SK-N-SH (cell line): ENCODE results near the gene KRT81. TPM values are rescaled to one million over a fixed set of nuclear protein-coding genes. Genes with fewer than 3 reads are reported as not detected.
A peak's percentile ranks its signal among the peaks of the same experiment; 100 is the strongest.

Experiments used
- CTCF ChIA-PET: fragments of 300-600, 350-600 bp; formaldehyde crosslinking; extraction: SDS; loops from one replicate; lab custom pipeline; 2021; lab: Yijun Ruan, JAX
- POLR2A ChIA-PET: fragments of 350-600 bp; sonication (Branson Sonifier 250); formaldehyde crosslinking; extraction: SDS; loops from one replicate; lab custom pipeline; 2020; ENCODE audit warnings: antibody characterized with exemption, inconsistent platforms; lab: Yijun Ruan, JAX
- DNase-seq: peaks from one replicate; pipeline ENCODE4 v3.0.0; 2012
- H2AFZ ChIP-seq: fragments of 200-600 bp; sonication (generic); 2 replicates; pipeline ENCODE4 v1.8.1; 2016; ENCODE audit warnings: antibody characterized with exemption, mild to moderate bottlenecking, low read depth
- H3F3A ChIP-seq: fragments of 200-600 bp; sonication (generic); replicated peaks from 2 replicates; pipeline ENCODE3; 2016; ENCODE audit warnings: antibody characterized with exemption, mild to moderate bottlenecking; ENCODE audit not compliant: insufficient read depth
- H3K27ac ChIP-seq, 2 experiments: fragments of 200-500 bp in 1 of 2; fragments of 200-600 bp in 1 of 2; sonication (Bioruptor generic) in 1 of 2; sonication (generic), shearing (Covaris generic) in 1 of 2; 2 replicates each; pipeline versions ENCODE4 v1.5.1 to v1.6.1; 2014 to 2016; ENCODE audit warnings: low read depth in 2 of 2, inconsistent platforms in 1 of 2, low read length in 1 of 2, mild to moderate bottlenecking in 1 of 2, mixed read lengths in 1 of 2
- H3K27me3 ChIP-seq: fragments of 200-600 bp; sonication (generic), shearing (Covaris generic); 2 replicates; pipeline ENCODE4 v1.6.1; 2016; ENCODE audit warnings: mixed run types; ENCODE audit not compliant: insufficient read depth
- H3K36me3 ChIP-seq, 2 experiments: fragments of 200-500 bp in 1 of 2; fragments of 200-600 bp in 1 of 2; sonication (Bioruptor generic) in 1 of 2; sonication (generic) in 1 of 2; replicated peaks in 1 of 2; 2 replicates each; pipeline versions ENCODE3 to v1.5.1; 2014 to 2016; ENCODE audit warnings: low read length in 1 of 2, mild to moderate bottlenecking in 1 of 2; ENCODE audit not compliant: insufficient read depth in 2 of 2, control insufficient read depth in 1 of 2
- H3K4me1 ChIP-seq, 2 experiments: fragments of 200-500 bp in 1 of 2; fragments of 200-600 bp in 1 of 2; sonication (Bioruptor generic) in 1 of 2; sonication (generic), shearing (Covaris generic) in 1 of 2; 2 replicates each; pipeline versions ENCODE4 v1.5.1 to v1.6.1; 2014 to 2016; ENCODE audit warnings: low read depth in 1 of 2, low read length in 1 of 2, mixed run types in 1 of 2; ENCODE audit not compliant: insufficient read depth in 2 of 2, control insufficient read depth in 1 of 2
- H3K4me2 ChIP-seq: fragments of 200-600 bp; sonication (generic), shearing (Covaris generic); 2 replicates; pipeline ENCODE4 v1.6.1; 2017; ENCODE audit warnings: mixed run types
- H3K4me3 ChIP-seq, 2 experiments: fragments of 200-500 bp in 1 of 2; fragments of 200-600 bp in 1 of 2; sonication (Bioruptor generic) in 1 of 2; sonication (generic), shearing (Covaris generic) in 1 of 2; 2 replicates each; pipeline versions ENCODE4 v1.5.1 to v1.8.1; 2014 to 2016; ENCODE audit warnings: low read depth in 2 of 2, inconsistent platforms in 1 of 2, low read length in 1 of 2, mild to moderate bottlenecking in 1 of 2, mixed read lengths in 1 of 2, moderate library complexity in 1 of 2
- H3K79me2 ChIP-seq: fragments of 200-600 bp; sonication (generic); 2 replicates; pipeline ENCODE4 v1.8.1; 2017; ENCODE audit warnings: mild to moderate bottlenecking; ENCODE audit not compliant: insufficient read depth
- H3K9ac ChIP-seq: fragments of 200-600 bp; sonication (generic); 2 replicates; pipeline ENCODE4 v1.6.1; 2017; ENCODE audit warnings: mixed run types
- H3K9me2 ChIP-seq: fragments of 200-600 bp; sonication (generic); 2 replicates; pipeline ENCODE4 v1.6.1; 2017; ENCODE audit warnings: mixed run types
- H3K9me3 ChIP-seq: fragments of 200-600 bp; sonication (generic); 2 replicates; pipeline ENCODE4 v1.6.1; 2017; ENCODE audit warnings: mixed run types, mild to moderate bottlenecking, moderate library complexity
- H4K20me1 ChIP-seq: fragments of 200-600 bp; sonication (generic); 2 replicates; pipeline ENCODE4 v1.6.1; 2017; ENCODE audit warnings: mild to moderate bottlenecking, mixed run types; ENCODE audit not compliant: insufficient read depth
- CHD2 ChIP-seq: fragments of 150-350 bp; IDR thresholded peaks from 2 replicates; pipeline ENCODE4 v1.6.1; 2018; ENCODE audit warnings: low read length; ENCODE audit not compliant: partially characterized antibody
- ELF1 ChIP-seq: IDR thresholded peaks from 2 replicates; pipeline ENCODE4 v1.4.0; 2012
- EZH2phosphoT487 ChIP-seq: fragments of 200-600 bp; sonication (generic); IDR thresholded peaks from 2 replicates; pipeline ENCODE4 v1.6.1; 2017; ENCODE audit warnings: low read depth, mixed run types, mild to moderate bottlenecking, antibody characterized with exemption, moderate library complexity, borderline replicate concordance
- FOSL2 ChIP-seq: IDR thresholded peaks from 2 replicates; pipeline ENCODE4 v1.4.0; 2012; ENCODE audit warnings: low read depth, mild to moderate bottlenecking, moderate library complexity, borderline replicate concordance
- FOXJ3 ChIP-seq: sonication (generic); formaldehyde crosslinking; IDR thresholded peaks from 2 replicates; pipeline ENCODE4 v1.5.1; 2020; ENCODE audit warnings: mild to moderate bottlenecking, missing genetic modification reagents
- GABPA ChIP-seq: IDR thresholded peaks from 2 replicates; pipeline ENCODE4 v1.4.0; 2012; ENCODE audit warnings: low read depth, mild to moderate bottlenecking
- JUND ChIP-seq: IDR thresholded peaks from 2 replicates; pipeline ENCODE4 v1.4.0; 2012
- MXI1 ChIP-seq: IDR thresholded peaks from 2 replicates; pipeline ENCODE4 v1.6.1; 2012; ENCODE audit warnings: mild to moderate bottlenecking, low read depth, low read length, improper control_type of control experiment
- NFIC ChIP-seq: IDR thresholded peaks from 2 replicates; pipeline ENCODE4 v1.4.0; 2012; ENCODE audit warnings: borderline replicate concordance
- RAD21 ChIP-seq: IDR thresholded peaks from 2 replicates; pipeline ENCODE4 v1.6.1; 2012; ENCODE audit warnings: mild to moderate bottlenecking, low read length
- SIN3A ChIP-seq: IDR thresholded peaks from 2 replicates; pipeline ENCODE4 v1.6.1; 2012; ENCODE audit warnings: low read depth, mild to moderate bottlenecking, low read length, moderate library complexity, borderline replicate concordance
- TAF1 ChIP-seq: IDR thresholded peaks from 2 replicates; pipeline ENCODE4 v1.6.1; 2012; ENCODE audit warnings: low read depth, mild to moderate bottlenecking, low read length, moderate library complexity, borderline replicate concordance
- TCF12 ChIP-seq: IDR thresholded peaks from 2 replicates; pipeline ENCODE4 v1.4.0; 2012
- TEAD4 ChIP-seq: IDR thresholded peaks from 2 replicates; pipeline ENCODE4 v1.4.0; 2012; ENCODE audit warnings: mild to moderate bottlenecking, borderline replicate concordance; ENCODE audit not compliant: insufficient read depth
- YY1 ChIP-seq: IDR thresholded peaks from 2 replicates; pipeline ENCODE4 v1.4.0; 2012; ENCODE audit warnings: low read depth, mild to moderate bottlenecking
- WGBS: methylation state at CpG from one replicate; pipeline ENCODE4 v1.1.6; 2017; ENCODE audit warnings: low lambda C conversion rate; 5-methylcytosine and 5-hydroxymethylcytosine counted together
- polyA plus RNA-seq, 3 experiments: library from polyadenylated mRNA; depleted of rRNA; stranded (reverse); fragments of >200 nt; gene quantifications; 2 replicates each; pipeline ENCODE4 v1.2.3, GENCODE V29; 2012
- TF ChIP-seq, protein P1 (sequence below): IDR thresholded peaks from 2 replicates; pipeline ENCODE4 v1.4.0; 2012; ENCODE audit warnings: low read depth
- TF ChIP-seq, protein P2 (sequence below): IDR thresholded peaks from 2 replicates; pipeline ENCODE4; 2012
- TF ChIP-seq, protein P3 (sequence below): IDR thresholded peaks from 2 replicates; pipeline ENCODE4 v1.4.0; 2012; ENCODE audit warnings: low read depth, borderline replicate concordance
- TF ChIP-seq, protein P4 (sequence below): fragments of 200-600 bp; sonication (generic); IDR thresholded peaks from 2 replicates; pipeline ENCODE4 v1.6.1; 2017; ENCODE audit warnings: antibody characterized with exemption, mild to moderate bottlenecking, moderate library complexity
- TF ChIP-seq, protein P5 (sequence below): fragments of 150-350 bp; IDR thresholded peaks from 2 replicates; pipeline ENCODE4 v1.6.1; 2016; ENCODE audit warnings: mild to moderate bottlenecking, low read depth, low read length

KRT81 gene
- polyA plus RNA-seq, 1 of the 3 experiments (the other 2 are of a cell fraction) = 1.9 TPM

DNA sequence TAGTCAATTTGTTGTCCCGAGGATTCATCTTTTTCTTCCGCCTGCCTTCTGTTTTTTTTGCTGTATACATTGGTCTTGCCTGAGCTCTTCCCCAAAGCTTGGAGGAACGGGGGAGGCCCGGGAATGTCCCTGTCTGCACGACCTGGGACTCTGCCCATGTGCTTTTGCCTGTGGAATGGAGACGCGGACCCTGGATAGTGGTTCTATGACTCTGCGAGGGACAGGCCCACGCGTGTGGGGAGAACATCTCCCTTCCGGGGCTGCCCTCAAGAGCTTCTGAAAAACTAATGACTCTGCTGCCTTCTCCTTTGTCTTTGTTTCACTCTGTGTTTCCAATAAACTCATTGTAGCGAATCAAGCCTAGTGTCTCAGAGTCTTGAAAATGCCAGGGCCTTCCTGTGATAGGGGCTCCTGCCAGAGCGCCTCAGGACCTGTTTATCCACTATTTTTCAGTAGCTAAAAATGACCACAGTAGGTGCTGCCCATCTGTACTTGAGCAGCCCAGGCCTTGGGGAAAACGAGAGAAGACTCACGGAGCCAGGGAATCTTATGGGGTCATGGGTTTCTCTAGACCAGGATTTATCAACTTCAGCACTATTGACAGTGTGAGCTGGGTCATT is 17.6 kb upstream of the KRT81 start:
- Histone ChIP-seq H3K9ac (no peak overlapping the region; the same call in 1 of the 2 replicates), H3K9me2 (no peaks in the 10 kb centered on the region), H3K27ac (no peak overlapping the region), H4K20me1 (no peaks in the 10 kb centered on the region), H3K9me3 (no peaks in the 10 kb centered on the region), H3K4me2 (peak overlapping the region; percentile 74; the same call in 1 of the 2 replicates), H2AFZ (peak overlapping the region; percentile 91; the same call in 1 of the 2 replicates), H3F3A (no peaks in the 10 kb centered on the region), H3K4me1 (peaks cover 0 to 9% of the 10 kb centered on the region in 2 experiments; a peak in 1 of 4 replicates), H3K79me2 (no peaks in the 10 kb centered on the region), H3K36me3 (no peaks in the 10 kb centered on the region), H3K4me3 (peak overlapping the region in 1 of 2 experiments; percentile 39; a peak in 3 of 4 replicates), H3K27me3 (no peaks in the 10 kb centered on the region)
- WGBS = 70% methylated on average over 15 of the region's 15 CpGs
- DNase-seq = peak; percentile 44
- CTCF ChIA-PET = interaction anchor here (0.6 to 13.3 kb wide), 16 partner anchors 10 to 684 kb away, joined by 3 to 218 read pairs (median 4); partner anchors contain the start of gene KRT83
- POLR2A ChIA-PET = interaction anchor here (0.6 to 1.5 kb wide), 3 partner anchors 17 to 109 kb away, joined by 3 to 5 read pairs (median 3); no protein-coding TSS in a partner anchor
- TF ChIP-seq, protein P1, sequence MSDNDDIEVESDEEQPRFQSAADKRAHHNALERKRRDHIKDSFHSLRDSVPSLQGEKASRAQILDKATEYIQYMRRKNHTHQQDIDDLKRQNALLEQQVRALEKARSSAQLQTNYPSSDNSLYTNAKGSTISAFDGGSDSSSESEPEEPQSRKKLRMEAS = no peak
- TF ChIP-seq YY1 = no peak
- TF ChIP-seq EZH2phosphoT487 = no peak
- no peak for TF ChIP-seq NFIC
- TF ChIP-seq TEAD4 = no peak
- TF ChIP-seq GABPA = no peak
- TF ChIP-seq RAD21 = no peak
- TF ChIP-seq SIN3A = no peak
- TF ChIP-seq, protein P2, sequence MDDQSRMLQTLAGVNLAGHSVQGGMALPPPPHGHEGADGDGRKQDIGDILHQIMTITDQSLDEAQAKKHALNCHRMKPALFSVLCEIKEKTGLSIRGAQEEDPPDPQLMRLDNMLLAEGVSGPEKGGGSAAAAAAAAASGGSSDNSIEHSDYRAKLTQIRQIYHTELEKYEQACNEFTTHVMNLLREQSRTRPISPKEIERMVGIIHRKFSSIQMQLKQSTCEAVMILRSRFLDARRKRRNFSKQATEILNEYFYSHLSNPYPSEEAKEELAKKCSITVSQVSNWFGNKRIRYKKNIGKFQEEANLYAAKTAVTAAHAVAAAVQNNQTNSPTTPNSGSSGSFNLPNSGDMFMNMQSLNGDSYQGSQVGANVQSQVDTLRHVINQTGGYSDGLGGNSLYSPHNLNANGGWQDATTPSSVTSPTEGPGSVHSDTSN = no peak
- no peak for TF ChIP-seq TAF1
- no peak for TF ChIP-seq MXI1
- TF ChIP-seq JUND = no peak
- no peak for TF ChIP-seq FOXJ3
- TF ChIP-seq TCF12 = no peak
- TF ChIP-seq FOSL2 = no peak
- TF ChIP-seq, protein P3, sequence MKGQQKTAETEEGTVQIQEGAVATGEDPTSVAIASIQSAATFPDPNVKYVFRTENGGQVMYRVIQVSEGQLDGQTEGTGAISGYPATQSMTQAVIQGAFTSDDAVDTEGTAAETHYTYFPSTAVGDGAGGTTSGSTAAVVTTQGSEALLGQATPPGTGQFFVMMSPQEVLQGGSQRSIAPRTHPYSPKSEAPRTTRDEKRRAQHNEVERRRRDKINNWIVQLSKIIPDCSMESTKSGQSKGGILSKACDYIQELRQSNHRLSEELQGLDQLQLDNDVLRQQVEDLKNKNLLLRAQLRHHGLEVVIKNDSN = no peak
- no peak for TF ChIP-seq CHD2
- TF ChIP-seq ELF1 = no peak
- TF ChIP-seq, protein P4, sequence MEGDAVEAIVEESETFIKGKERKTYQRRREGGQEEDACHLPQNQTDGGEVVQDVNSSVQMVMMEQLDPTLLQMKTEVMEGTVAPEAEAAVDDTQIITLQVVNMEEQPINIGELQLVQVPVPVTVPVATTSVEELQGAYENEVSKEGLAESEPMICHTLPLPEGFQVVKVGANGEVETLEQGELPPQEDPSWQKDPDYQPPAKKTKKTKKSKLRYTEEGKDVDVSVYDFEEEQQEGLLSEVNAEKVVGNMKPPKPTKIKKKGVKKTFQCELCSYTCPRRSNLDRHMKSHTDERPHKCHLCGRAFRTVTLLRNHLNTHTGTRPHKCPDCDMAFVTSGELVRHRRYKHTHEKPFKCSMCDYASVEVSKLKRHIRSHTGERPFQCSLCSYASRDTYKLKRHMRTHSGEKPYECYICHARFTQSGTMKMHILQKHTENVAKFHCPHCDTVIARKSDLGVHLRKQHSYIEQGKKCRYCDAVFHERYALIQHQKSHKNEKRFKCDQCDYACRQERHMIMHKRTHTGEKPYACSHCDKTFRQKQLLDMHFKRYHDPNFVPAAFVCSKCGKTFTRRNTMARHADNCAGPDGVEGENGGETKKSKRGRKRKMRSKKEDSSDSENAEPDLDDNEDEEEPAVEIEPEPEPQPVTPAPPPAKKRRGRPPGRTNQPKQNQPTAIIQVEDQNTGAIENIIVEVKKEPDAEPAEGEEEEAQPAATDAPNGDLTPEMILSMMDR = no peak
- TF ChIP-seq, protein P5, sequence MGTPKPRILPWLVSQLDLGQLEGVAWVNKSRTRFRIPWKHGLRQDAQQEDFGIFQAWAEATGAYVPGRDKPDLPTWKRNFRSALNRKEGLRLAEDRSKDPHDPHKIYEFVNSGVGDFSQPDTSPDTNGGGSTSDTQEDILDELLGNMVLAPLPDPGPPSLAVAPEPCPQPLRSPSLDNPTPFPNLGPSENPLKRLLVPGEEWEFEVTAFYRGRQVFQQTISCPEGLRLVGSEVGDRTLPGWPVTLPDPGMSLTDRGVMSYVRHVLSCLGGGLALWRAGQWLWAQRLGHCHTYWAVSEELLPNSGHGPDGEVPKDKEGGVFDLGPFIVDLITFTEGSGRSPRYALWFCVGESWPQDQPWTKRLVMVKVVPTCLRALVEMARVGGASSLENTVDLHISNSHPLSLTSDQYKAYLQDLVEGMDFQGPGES = no peak
